Measurements from ENCODE around the gene RTTN. TPM values are rescaled to one million over a fixed set of nuclear protein-coding genes. Genes with fewer than 3 reads are reported as not detected.

Gene RTTN
- total RNA-seq, 4 donors from 2014 or later, result 23.7 to 38.7 (median 25.4) TPM

DNA sequence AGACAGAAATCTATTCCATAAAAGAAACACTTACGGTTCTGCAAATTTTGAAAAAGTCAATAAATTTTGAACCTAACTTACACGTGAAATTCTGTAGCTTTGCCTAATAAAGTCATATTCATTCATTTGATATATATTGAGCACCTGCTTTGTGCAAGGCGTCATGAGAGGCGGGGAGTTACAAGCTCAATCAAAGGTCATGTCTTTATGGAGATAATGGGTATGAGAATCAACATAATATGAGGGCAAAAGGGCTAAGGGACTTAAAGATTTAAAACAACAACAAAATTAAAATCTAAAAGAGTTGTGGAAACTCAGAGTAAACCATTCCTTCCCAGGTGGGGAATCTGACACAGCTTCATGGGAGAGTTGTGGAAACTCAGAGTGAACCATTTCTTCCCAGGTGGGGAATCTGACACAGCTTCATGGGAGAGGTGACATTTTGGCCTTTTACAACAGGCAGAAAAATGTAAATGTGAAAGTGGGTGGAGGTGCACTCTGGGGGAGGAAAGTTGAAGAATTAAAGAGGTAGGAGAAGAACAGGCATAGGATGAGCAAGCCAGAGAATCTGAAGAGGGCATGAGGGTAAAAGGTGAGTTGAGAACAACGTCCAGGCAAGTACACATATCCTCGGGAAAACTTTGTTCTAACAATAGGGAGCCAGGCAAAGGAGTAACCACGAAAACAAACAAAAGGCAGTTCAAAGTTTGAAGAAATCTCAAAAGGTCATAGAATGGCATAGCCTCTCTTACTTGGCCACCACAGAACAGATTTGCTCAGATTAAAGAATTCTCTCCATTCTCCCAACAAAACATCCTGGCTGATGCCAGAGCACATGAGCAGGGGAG lies 208.3 kb downstream of the RTTN start:
- Histone ChIP-seq H3K4me3 (no peak overlapping the region), H3K4me1 (peaks cover 0 to 3% (median 0%) of the 10 kb centered on the region in 4 donors), H3K9me3 (no peaks in the 10 kb centered on the region), H3K27ac (no peak overlapping the region), H3K36me3 (peaks cover 0 to 44% (median 0%) of the 10 kb centered on the region in 3 donors), H3K27me3 (no peaks in the 10 kb centered on the region)
- 63 to 68% methylated on average over 7 of the region's 7 CpGs for WGBS, 2 donors
- TF ChIP-seq POLR2A (IDR thresholded peaks at IDR 0.05) (no peak), EP300 (IDR thresholded peaks at IDR 0.05) (no peak), CTCF (IDR thresholded peaks at IDR 0.05) (no peak)
- DNase-seq (ENCODE audit: low spot score in 2 of 2), result no peak

- Histone ChIP-seq H3K27me3 (no peaks in the 10 kb centered on the region), H3K27ac (no peak overlapping the region), H3K4me1 (peaks cover 0 to 3% (median 0%) of the 10 kb centered on the region in 4 donors), H3K36me3 (peaks cover 0 to 47% (median 0%) of the 10 kb centered on the region in 3 donors), H3K4me3 (no peak overlapping the region), H3K9me3 (no peaks in the 10 kb centered on the region)
- DNase-seq (ENCODE audit: low spot score in 2 of 2), result no peak
- 77 to 82% methylated on average over 2 of the region's 2 CpGs for WGBS, 2 donors
- TF ChIP-seq CTCF (IDR thresholded peaks at IDR 0.05), result no peak
- TF ChIP-seq POLR2A (IDR thresholded peaks at IDR 0.05), result no peak
- no peak for TF ChIP-seq EP300 (IDR thresholded peaks at IDR 0.05)
Observed at GRCh38 chr18:69996417-69996816, 209.1 kb downstream of the RTTN start.

- Histone ChIP-seq H3K9me3 (peaks cover 0 to 5% (median 0%) of the 10 kb centered on the region in 4 donors), H3K4me3 (no peak overlapping the region), H3K27ac (no peak overlapping the region), H3K36me3 (peaks cover 0 to 45% (median 0%) of the 10 kb centered on the region in 3 donors), H3K27me3 (no peaks in the 10 kb centered on the region), H3K4me1 (peaks cover 0 to 3% (median 0%) of the 10 kb centered on the region in 4 donors)
- WGBS, 2 donors, result 79 to 84% methylated on average over 3 of the region's 3 CpGs
- DNase-seq (ENCODE audit: low spot score in 2 of 2), result no peak
- no peak for TF ChIP-seq POLR2A (IDR thresholded peaks at IDR 0.05)
- TF ChIP-seq EP300 (IDR thresholded peaks at IDR 0.05), result no peak
- no peak for TF ChIP-seq CTCF (IDR thresholded peaks at IDR 0.05)
Observed at GRCh38 chr18:69995774-69996173, 209.7 kb downstream of the RTTN start.

DNA sequence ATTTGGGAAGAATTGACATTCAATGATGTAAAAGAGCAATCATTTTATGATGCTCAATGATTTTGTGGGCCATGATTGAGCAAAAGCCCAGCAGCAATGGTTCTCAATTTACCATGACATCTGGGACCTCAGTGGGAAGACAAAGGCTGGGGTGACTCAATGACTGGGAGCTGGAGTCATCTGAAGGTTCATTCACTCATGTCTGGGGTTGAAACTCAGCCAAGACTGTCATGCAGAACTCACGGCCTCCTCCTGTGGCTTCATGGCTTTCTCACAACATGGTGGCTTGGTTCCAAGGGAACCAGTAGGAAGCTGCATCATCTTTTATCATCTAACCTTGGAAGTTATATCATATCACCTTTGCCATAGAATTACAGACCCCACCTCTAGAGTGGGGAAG lies 212.7 kb downstream of the RTTN start:
- WGBS, 2 donors, result 77 to 88% methylated on average over 1 of the region's 1 CpG

More for the DNA sequence above, 212.7 kb downstream of the RTTN start:
- no peak for TF ChIP-seq POLR2A (IDR thresholded peaks at IDR 0.05)
- TF ChIP-seq CTCF (IDR thresholded peaks at IDR 0.05), result no peak
- no peak for TF ChIP-seq EP300 (IDR thresholded peaks at IDR 0.05)
- Histone ChIP-seq H3K27ac (no peak overlapping the region), H3K4me1 (no peaks in the 10 kb centered on the region), H3K9me3 (peaks cover 0 to 28% (median 6%) of the 10 kb centered on the region in 4 donors), H3K27me3 (no peaks in the 10 kb centered on the region), H3K36me3 (peaks cover 0 to 57% (median 0%) of the 10 kb centered on the region in 3 donors), H3K4me3 (no peak overlapping the region)
- DNase-seq (ENCODE audit: low spot score in 2 of 2), result no peak
